Ishikawa (cell line): ENCODE results near the gene MITF.

Experiments used
- EP300 ChIP-seq: IDR thresholded peaks from 2 replicates; pipeline ENCODE4 v1.6.1; 2012; ENCODE audit warnings: borderline replicate concordance
- FOXM1 ChIP-seq: IDR thresholded peaks from 2 replicates; pipeline ENCODE4 v1.6.1; 2012; ENCODE audit warnings: low read depth, borderline replicate concordance
- RAD21 ChIP-seq: IDR thresholded peaks from 2 replicates; pipeline ENCODE4 v1.6.1; 2012; ENCODE audit warnings: low read depth
- TF ChIP-seq, protein P1 (sequence below): IDR thresholded peaks from 2 replicates; pipeline ENCODE4 v1.6.1; 2012; ENCODE audit warnings: low read depth, mild to moderate bottlenecking
- TF ChIP-seq, protein P2 (sequence below): IDR thresholded peaks from 2 replicates; pipeline ENCODE4 v1.6.1; 2012

DNA sequence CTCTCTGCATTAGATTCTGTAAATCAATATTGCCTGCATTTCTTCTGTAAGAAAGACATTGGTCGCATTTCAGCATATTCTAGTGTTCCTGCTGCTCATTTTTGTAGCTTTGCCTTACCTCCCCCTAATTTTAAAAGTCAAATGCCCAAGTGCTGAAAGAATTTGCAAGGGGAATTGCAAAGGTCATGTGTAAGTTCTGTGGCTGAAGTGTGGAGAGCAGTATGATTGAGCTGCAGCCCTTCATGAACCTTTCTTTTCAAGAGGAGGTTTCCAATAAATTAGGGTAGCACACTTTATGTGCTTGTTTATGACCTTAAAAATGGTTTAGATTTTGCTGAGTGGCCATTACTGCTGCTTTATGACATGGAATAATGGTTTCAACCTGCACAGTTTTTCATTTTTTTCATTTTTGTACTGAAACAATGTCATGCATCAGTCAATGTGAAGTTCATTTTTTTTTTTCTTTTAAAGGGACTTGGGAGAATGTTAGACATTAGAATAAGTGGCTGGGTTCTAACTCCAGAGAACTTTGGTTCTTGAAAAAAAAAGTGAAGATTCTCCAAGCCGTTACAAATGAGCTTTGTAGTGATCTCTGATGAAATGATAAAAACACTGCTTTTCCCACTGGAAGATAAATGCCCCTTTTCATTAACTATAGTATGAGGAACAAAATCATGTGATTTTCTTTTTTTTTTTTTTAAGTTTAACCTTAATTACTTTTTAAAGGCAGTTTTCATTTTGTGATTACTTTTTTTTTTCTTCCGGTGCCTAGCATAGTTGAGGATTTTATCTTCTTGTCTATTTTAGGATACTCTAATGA, 99.6 kb downstream of the MITF start:
- TF ChIP-seq, protein P1, sequence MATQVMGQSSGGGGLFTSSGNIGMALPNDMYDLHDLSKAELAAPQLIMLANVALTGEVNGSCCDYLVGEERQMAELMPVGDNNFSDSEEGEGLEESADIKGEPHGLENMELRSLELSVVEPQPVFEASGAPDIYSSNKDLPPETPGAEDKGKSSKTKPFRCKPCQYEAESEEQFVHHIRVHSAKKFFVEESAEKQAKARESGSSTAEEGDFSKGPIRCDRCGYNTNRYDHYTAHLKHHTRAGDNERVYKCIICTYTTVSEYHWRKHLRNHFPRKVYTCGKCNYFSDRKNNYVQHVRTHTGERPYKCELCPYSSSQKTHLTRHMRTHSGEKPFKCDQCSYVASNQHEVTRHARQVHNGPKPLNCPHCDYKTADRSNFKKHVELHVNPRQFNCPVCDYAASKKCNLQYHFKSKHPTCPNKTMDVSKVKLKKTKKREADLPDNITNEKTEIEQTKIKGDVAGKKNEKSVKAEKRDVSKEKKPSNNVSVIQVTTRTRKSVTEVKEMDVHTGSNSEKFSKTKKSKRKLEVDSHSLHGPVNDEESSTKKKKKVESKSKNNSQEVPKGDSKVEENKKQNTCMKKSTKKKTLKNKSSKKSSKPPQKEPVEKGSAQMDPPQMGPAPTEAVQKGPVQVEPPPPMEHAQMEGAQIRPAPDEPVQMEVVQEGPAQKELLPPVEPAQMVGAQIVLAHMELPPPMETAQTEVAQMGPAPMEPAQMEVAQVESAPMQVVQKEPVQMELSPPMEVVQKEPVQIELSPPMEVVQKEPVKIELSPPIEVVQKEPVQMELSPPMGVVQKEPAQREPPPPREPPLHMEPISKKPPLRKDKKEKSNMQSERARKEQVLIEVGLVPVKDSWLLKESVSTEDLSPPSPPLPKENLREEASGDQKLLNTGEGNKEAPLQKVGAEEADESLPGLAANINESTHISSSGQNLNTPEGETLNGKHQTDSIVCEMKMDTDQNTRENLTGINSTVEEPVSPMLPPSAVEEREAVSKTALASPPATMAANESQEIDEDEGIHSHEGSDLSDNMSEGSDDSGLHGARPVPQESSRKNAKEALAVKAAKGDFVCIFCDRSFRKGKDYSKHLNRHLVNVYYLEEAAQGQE, result no peak
- TF ChIP-seq FOXM1 (no peak), EP300 (no peak), RAD21 (no peak)
- TF ChIP-seq, protein P2, sequence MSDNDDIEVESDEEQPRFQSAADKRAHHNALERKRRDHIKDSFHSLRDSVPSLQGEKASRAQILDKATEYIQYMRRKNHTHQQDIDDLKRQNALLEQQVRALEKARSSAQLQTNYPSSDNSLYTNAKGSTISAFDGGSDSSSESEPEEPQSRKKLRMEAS, result no peak
